GM23248 (cell line): Measurements from ENCODE around the gene CENPP.
"Not testable (repeated sequence)": the region's sequence is repeated elsewhere in the genome, so short reads cannot be mapped to it uniquely, and the experiment has no call there.

Experiments
- EZH2 ChIP-seq: fragments of 200-600 bp; sonication (generic); IDR thresholded peaks from 2 replicates; pipeline ENCODE4 v1.6.1; 2018; ENCODE audit warnings: antibody characterized with exemption, mild to moderate bottlenecking; ENCODE audit not compliant: insufficient read depth, poor library complexity, severe bottlenecking
- EZH2phosphoT487 ChIP-seq: fragments of 200-600 bp; sonication (generic); IDR thresholded peaks from 2 replicates; pipeline ENCODE4 v1.6.1; 2018; ENCODE audit warnings: antibody characterized with exemption, moderate library complexity, mild to moderate bottlenecking, low read depth; ENCODE audit not compliant: insufficient read depth

- not testable (repeated sequence) for TF ChIP-seq EZH2, EZH2phosphoT487
These were observed 246.1 kb downstream of the CENPP start for GRCh38 chr9:92571871-92572270.
